IMR-90 (cell line): Measurements from ENCODE around the gene NKX6-1.

Source experiments
- NFE2L2 ChIP-seq: fragments of 150-350 bp; IDR thresholded peaks from 2 replicates; pipeline ENCODE4 v1.6.1; 2016; ENCODE audit warnings: low read depth, mild to moderate bottlenecking, low read length
- POLR2A ChIP-seq: IDR thresholded peaks from 2 replicates; pipeline ENCODE4 v1.6.1; 2012; ENCODE audit warnings: mild to moderate bottlenecking, low read depth, low read length
- RFX5 ChIP-seq: IDR thresholded peaks from 2 replicates; pipeline ENCODE4 v1.8.0; 2012; ENCODE audit warnings: low read depth, mild to moderate bottlenecking, low read length, moderate library complexity

DNA sequence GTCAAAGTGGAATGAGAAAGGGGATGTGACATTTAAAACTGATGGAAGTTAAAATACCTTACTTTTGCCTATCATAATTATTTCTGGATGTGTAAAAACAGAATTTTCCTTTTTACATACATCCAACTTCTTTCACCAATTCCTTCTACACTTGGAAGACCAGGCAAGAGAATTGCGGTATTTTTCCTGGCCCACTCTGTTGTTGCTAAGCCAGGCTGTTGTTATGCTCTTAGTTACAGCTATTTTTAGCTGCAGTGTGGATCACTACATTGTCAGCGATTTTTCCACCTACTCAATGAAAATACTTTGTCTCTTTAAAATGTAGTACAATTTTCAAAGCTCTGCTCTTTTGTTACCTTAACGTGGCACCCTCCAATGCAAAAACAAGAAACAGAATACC is 43.4 kb downstream of the NKX6-1 start:
- TF ChIP-seq POLR2A: no peak
- no peak for TF ChIP-seq RFX5
- no peak for TF ChIP-seq NFE2L2
